GM19452 (cell line): ENCODE measurements around the gene JAK3.
"Not testable (repeated sequence)": the region's sequence is repeated elsewhere in the genome, so short reads cannot be mapped to it uniquely, and the experiment has no call there.

Experiments used
- ATAC-seq: cut with Tn5 transposase; IDR thresholded peaks from one replicate; pipeline ENCODE4 v1.9.1; 2021; ENCODE audit not compliant: unreplicated experiment

The JAK3 gene

GRCh38 chr19:17778968-17779929, 68.5 kb downstream of the JAK3 start:
- ATAC-seq = no peak

DNA sequence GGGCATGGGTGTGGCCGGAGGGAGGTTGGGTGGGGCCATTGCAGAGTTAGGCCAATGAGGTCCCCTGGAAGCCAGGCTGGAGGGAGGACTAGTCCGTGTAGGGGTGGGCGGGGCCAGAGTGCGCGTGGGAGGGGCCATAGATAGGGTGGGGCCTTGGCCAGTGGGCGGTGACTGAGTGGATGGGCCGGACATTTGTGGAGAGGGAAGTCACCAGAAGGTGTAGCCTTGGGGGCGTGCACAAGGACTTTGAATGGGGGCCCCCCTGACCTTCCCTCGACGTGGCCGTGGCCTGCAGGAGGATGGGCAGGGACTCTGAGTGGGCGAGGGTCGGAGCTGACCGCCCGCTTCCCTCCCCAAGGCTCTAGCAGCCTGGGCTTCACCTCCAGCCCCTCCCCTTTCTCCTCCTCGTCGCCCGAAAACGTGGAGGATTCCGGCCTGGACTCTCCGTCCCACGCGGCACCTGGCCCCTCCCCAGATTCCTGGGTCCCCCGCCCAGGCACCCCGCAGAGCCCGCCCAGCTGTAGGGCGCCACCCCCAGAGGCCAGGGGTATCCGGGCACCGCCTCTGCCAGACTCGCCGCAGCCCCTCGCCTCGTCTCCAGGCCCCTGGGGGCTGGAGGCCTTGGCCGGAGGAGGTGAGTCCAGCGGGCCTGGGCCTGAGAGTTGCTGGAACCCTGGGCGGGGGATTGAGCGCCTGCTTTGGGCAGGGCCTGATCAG, 69.4 kb downstream of the JAK3 start:
- no peak for ATAC-seq

DNA sequence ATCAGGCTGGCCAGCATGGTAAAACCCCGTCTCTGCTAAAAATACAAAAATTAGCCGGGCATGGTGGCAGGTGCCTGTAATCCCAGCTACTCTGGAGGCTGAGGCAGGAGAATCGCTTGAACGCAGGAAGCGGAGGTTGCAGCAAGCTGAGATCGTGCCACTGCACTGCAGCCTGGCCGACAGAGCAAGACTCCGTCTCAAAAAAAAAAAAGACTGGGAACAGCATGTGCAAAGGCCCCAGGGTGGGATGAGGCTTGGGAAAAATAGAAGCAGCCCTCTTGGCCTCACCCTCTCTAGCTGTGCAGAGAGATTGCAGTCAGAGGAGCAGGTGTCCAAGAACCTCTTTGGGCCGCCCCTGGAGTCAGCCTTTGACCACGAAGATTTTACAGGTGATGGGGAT, 69.9 kb downstream of the JAK3 start:
- ATAC-seq = not testable (repeated sequence)

DNA sequence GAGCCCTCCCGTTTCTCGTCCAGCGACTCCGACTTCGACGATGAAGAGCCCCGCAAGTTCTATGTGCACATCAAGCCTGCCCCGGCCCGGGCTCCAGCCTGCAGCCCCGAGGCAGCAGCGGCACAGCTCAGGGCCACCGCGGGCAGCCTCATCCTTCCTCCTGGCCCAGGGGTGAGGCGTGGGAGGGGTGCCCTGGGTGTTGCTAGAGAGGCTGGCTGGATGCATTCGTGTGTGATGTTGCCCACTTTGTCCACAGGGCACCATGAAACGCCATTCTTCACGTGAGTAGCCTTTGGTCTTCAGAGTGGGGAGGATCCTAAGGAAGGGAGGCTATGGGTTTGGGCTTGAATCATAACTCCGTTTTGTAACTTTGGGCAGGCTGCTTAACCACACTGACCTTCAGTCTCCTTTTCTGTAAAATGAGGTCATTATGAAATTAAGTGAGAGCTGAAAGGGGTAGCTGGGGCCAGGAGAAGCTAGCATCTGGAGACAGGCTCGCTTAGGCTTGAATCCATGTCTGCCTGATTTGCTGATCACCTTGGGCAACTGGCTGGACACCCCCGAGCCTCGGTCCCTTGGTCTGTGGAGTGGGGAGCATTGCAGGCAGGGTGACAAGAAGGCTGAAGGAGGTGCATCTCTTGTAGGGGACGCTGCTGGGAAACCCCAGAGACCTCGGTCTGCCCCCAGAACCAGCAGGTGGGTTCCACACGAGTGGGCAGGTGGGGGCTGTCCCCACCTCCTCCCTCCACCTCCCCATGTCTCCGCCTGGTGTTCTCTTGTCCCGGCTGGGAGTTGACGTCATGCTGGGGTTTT, 71.6 kb downstream of the JAK3 start:
- peak; percentile 61 for ATAC-seq

DNA sequence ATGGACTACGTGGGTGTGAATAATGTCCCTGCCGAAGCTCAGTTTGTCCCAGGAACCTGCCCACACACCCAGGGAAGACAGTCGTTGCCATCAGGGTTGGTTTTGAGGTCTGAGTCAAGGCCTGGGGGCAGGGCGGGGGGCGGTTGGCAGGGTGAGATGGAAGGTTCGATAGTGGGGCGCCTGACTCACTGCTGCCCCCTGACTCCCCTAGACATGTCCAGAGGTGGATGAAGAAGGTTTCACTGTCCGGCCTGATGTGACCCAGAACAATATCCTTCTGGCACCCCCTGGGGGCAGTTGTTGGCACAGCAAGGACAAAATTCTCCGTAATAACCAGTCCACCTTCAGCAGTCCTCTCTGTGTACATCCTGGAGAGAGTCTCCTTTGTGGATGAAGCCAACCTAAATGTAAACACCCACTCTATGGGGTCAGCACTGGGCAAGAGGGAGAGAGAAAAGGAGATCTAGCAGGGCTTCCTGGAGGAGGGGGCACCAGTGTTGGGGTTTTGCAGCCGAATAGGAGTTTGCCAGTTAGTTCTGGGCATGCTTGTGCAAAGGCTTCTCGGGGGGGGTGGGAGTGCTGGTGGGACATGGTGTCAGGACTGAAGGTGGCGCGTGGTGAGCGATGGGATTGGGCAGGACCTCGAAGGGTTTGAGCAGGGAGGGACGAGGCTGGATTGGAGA, 72.4 kb downstream of the JAK3 start:
- ATAC-seq = no peak
